ENCODE results near the gene MEAK7. TPM values are rescaled to one million over a fixed set of nuclear protein-coding genes. Genes with fewer than 3 reads are reported as not detected.

MEAK7 gene
- total and polyA plus RNA-seq, 2 of the 8 experiments (the other 6 are each of a cell fraction or from before 2014, with no cell fraction given): 9.6 to 19.6 TPM

DNA sequence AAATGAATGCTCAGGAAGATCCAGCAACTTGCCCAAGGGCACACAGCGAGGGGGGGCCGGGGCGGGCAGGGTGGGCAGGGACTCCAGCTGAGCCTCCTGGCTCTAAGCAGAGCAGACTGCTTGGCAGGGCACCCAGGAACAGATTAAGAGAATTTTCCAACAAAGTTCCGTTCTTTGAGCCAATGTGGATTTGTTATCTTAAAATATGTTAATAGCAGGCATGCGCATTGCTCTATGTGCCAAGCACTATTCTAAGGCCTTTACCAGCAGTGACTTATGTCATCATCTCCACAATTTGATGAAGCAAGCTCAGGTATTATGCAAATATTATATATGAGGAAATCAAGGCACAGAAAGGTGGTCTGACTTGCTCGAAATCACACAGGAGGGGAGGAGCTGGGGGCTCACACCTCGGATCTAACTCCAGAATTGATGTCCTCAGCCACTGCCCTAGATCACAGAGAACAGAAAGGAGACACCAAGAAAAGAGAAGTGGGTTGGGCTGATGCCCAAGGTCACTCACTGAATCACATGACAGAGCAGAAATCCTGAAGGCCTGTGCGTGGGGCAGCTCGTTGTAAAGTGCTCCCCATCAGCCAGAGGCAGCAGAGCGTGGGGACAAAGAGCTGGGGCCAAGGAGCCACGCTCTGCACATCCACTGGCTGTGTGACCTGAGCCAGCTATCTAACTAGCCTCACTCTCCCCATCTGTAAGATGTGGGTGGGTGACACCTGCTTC lies 23.2 kb upstream of the MEAK7 start (continued):
- TF ChIP-seq RAD21 (IDR thresholded peaks at IDR 0.05 in 1 of 2, conservative IDR thresholded peaks at IDR 0.05 in 1 of 2; ENCODE audit: low read depth in 2 of 2, low read length in 2 of 2) (no peak), CHD2 (IDR thresholded peaks at IDR 0.05; ENCODE audit: low read length) (no peak), GABPA (IDR thresholded peaks at IDR 0.05; ENCODE audit: borderline replicate concordance, insufficient read depth, low read length) (no peak), POU5F1 (IDR thresholded peaks at IDR 0.05; ENCODE audit: low read depth, low read length) (no peak)
